NOMO-1 treated with DMSO at 0.1 percent for 48 hours (cell line): ENCODE results near the gene FAM43B.
"Not testable (repeated sequence)": the region's sequence is repeated elsewhere in the genome, so short reads cannot be mapped to it uniquely, and the experiment has no call there.

ENCODE experiments used
- DNase-seq: peaks from one replicate; lab custom pipeline; 2025; ENCODE audit not compliant: unreplicated experiment; lab: John Stamatoyannopoulos, UW

FAM43B gene, protein sequence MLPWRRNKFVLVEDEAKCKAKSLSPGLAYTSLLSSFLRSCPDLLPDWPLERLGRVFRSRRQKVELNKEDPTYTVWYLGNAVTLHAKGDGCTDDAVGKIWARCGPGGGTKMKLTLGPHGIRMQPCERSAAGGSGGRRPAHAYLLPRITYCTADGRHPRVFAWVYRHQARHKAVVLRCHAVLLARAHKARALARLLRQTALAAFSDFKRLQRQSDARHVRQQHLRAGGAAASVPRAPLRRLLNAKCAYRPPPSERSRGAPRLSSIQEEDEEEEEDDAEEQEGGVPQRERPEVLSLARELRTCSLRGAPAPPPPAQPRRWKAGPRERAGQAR

DNA sequence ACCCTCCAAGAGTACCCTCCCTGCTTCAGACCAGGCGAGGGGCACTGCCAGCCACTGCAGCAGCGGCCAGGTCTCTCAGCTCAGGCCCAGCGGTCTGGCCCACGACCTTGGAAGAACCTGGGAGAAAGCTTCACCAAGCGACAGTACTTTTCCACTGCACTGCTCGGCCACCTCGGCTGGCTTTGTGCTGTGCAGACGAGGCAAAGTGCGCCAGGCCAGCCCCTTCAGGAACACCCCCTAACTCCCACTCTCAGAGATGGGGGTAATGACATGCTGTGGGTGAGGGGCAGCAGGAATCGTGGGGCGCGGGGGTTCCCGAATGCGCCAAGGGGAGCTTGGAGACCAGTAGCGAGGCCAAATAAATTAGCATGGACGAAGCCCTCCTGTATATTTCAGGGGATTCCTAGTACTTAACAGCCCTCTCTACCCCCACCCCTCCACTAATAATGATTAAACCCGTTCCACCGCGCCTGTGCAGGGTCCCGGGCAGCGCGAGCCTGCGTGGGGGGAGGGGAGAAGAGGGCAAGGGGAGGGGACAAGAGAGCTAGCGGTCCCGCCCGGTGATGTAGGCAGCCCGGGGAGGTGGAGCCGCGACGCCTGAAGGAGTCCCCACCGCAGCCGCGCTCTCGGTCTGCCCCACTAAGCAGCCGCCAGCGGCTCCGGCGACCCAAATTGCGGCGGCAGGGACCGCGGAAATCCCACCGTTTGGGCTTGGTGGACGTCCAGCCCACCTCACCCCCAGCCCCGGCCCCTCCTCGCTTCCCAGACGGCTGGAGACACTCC is at the start of gene FAM43B:
Gene FAM43B, plus strand, starts transcription at position 629 of the 783 bp plus-strand sequence. CDS start 401 bp downstream, outside the sequence.
- no peak for DNase-seq

DNA sequence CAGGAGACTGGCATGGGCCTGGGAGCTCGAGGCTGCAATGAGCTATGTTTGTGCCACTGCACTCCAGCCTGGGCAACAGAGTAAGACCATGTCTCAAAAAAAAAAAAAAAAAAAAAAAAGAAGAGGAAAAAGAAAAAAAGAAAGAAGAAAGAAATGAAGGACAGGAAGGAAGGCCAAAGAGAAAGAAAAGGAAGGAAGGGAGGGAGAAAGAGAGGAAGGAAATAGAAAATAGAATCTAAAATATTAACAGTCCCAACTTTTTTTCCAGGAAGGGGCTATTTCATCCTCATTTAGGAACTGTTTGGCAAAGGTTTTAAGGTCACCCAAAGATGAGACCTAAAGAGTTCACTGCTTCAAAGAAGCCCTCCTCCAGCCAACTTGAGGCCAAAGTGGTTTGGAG is 46.9 kb upstream of the FAM43B start:
- no peak for DNase-seq

DNA sequence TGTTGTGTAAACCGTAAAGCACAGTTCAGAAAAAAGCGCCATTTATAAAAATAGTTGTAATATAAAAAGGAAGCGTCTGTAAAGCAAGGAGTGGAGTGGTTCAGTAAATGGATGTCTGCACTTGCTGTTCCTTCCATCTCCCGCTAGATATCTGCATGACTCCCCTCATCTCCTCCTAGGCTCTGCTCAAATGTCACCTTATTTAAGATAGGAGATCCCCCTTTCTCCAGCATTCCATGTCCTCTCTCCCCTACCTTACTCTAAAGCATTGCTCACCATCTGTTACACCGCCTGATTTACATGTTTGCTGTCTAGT is 45.2 kb upstream of the FAM43B start:
- DNase-seq: no peak

DNA sequence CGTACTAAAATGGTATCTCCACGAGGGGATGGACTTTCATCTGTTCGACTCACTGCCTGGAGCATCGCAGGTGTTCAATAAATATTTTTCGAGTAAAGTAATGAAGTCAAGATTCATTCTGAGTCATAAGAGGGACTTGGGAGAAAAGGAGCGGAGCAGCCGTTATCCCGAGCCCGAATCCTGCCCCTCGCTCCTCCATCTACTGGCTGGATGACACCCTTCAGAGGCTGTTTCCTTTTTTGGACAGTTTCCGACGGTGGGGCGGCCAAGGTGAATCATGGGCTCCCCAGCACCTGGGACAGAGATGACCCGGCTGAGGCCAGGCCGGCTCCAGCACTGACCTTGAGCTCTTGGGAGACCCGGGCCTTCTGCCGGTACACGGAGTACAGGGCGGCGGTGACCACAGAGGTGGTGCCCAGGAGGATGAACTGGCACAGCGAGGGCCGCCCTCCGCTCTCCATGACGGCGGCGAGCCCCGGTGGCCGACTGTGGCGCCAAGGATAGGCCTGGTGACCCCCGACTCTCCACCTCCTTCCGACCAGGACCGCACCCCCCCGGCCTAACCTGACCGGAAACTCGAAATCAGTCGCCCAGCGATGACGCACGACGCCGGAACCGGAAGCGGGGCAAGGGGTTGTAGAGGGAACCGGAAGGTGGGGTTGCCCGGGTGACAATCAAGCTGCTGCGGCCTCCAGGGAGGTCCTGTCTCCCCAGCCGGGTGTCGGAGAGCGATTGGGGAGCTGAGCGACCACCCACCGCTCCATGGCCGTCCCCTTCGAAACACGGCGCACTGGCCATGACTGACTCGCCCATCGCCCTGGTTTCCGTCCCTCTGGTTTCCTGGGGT is 44.6 kb upstream of the FAM43B start, which contains the start of gene MUL1:
Gene MUL1, minus strand, starts transcription at position 588 of the 847 bp plus-strand sequence. Its CDS starts 127 bp downstream, at position 461.
- peak; percentile 82 for DNase-seq

DNA sequence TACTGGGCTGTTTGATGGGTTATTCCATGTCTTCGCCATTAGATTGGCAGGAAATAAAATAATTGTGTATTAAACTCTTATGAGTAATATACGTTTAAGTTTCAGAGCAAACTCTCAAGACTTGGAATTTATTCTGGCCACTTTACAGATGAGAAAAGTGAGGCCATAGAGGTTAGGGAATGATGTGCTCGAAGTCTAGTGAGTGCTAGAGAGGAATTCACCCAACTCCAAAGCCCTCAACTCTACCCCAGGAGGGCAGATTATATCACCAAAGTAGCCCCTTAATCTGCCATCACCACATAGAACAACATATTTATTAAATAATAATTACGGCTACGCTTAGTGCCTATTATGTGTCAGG is 44.0 kb upstream of the FAM43B start:
- DNase-seq: no peak

DNA sequence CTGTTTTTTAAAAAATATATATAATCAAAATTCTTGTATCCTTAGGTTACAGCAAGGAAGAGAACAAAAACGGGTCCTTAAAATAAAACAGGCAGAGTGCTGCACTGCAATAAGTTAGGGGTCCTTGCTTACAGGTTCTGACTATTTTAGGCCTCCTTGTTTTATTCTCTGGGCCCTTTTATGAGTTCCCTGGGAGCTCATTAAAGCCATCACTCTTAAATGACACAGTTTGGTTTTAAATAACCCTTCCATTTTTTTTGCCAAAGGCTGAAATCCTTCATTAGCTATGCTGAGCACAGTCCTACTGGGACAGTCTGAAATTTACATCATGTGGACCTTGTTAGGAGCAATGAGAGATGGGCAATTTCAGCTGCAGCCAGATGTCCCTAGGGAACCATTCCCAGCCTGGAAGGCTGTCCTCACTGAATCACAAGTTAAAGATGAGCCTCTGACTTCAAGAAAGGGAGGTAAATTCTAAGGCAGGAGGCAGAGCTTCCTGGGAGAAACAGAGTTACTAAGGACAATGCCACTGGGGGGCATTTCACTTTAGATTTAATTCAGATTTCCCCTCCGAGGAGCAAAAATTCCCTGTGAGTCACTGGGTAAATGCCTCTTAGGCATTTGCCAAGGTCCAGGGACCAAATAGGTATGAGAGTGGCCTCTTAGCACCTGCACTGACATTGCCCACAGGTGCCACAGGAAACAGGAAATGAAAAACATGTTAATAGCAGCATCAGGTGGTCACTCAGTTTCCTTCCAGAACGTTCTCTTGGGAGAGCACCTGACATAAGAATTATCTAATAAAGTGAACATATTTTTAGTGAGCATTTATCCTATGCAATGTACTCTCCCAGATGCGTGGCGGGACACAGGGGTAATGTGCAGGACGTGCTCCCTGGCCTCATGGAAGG is 40.6 kb upstream of the FAM43B start:
- DNase-seq: no peak

DNA sequence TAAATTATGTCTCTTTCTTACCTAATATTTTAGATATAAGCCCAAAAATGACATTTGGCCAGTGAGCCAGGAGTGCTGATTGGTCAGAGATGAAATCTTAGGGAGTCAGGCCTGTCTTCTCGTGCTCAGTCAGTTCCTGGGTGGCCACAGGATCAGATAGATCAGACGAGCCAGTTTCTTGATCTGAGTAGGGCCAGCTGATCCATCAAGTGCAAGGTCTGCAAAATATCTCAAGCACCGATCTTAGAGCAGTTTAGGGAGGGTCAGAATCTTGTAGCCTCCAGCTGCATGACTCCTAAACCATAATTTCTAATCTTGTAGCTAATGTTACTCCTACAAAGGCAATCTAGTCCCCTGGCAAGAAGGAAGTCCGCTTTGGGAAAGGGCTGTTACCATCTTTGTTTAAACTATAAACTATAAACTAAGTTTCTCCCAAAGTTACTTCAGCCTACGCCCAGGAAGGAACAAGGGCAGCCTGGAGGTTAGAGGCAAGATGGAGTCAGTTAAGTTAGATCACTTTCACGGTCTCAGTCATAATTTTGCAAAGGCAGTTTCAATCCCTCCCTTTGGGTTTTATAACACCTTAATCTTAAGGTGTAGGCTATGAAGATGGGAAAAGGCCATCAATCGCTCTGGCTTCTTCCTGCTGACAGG is 32.6 kb upstream of the FAM43B start:
- DNase-seq: not testable (repeated sequence)

DNA sequence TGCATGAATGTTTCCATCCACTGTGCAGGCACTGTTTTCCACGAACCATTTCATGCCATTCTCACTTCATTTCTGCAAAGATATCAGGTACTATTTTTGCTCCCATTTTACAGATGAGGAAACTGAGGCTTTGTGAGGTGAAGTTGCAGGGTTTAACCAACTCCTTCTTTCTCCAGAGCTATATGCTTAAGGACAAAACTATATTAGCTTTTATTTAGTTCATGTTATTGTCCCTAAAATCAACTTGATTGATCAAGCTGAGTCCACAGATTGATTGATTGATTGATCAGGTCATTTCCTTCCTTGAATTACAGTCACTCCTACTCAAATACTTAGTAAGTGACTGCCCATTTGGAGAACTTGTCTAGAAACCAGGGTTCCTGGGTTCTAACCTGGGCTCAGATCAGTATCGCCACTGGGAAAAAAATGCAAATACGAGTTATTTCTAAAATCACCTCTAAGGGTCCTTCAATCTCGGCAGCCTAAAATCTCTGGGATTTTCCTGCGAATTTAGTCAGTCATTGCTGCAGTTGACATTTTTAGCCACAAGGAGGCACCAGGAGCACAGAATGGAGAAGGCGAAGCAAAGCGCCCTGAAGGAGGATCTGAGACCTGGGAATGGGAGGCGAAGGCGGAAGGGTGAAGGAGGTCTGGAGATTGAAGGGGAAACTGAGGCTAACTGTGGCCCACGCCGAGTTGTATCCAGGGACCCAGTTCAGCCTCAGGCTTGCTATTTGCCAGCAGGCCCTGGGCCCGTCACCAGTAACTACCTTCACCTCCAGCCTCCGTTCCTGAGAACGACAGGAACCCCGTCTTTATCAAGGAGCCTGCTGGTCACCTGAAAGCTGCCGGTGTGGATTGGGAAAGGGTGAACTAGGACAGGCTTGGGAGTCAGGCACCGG is 30.2 kb upstream of the FAM43B start:
- DNase-seq: peak; percentile 57

DNA sequence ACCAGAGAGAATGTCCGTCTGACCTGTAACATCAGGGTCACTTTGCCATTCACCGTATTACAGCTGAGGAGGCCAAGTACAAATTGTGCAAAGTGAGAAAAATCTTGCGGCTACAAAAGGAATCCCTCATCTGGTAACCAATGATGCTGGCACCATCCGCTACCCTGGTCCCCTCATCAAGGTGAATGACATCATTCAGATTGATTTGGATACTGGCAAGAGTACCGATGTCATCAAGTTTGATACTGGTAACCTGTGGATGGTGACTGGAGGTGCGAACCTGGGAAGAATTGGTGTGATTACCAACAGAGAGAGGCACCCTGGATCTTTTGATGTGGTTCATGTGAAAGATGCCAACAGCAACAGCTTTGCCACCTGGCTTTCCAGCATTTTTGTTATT is 26.1 kb upstream of the FAM43B start:
- DNase-seq: no peak

DNA sequence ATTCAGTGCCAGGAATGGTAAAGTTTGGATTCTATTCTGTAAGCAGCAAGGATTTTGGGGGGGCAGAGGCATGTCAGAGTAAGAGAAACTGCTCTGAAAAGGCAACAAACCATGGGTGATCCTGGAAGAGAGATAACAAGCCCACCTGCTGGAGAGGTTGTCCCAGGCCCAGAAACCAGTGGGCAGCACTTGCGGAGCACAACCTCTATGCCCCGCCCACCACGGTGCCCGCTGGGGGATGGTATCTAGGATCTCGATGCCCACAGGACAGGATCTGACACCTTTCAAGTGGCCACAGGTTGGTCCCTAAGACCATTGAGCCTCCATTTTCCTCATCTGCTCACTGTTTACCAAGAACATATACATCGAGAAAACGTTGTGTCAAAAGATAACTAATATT is 24.2 kb upstream of the FAM43B start:
- DNase-seq: no peak

DNA sequence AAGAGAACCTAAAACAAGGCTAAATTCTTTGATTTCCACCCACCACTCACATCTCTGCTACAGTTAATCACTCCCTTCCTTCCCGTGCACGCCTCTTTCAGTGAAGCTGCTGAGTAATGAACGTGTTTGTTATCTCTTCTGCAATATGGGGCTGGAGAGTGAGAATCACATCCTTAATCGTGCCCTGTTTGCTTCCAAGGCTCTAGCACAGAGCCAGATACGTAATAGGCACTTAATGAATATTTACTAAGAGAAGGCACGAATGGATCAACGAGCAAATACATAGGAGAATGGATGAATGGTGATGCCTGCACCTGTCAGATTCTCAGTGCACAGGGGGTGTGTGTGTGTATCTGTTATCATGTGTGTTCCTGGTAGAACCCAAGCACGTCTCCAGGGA is 22.1 kb upstream of the FAM43B start:
- no peak for DNase-seq

DNA sequence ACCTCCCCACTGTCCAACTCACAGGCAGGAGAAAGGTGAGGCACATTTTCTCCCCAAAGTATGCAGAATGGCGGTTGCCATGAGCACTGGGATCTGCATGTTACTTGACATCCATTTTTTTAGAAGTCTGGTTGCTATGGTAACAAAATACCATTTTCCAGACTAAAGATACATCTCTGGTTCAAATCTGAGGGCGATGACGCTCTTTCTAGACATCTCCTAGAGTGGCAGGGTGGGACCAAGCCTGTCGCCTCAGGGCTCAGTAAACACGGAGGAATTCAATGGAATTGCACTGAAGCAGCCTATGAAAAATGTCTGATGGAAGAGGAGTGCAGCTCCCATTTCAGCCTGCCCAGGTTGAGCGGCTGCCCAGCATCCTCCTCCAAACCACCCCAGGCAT is 21.5 kb upstream of the FAM43B start:
- DNase-seq: no peak

DNA sequence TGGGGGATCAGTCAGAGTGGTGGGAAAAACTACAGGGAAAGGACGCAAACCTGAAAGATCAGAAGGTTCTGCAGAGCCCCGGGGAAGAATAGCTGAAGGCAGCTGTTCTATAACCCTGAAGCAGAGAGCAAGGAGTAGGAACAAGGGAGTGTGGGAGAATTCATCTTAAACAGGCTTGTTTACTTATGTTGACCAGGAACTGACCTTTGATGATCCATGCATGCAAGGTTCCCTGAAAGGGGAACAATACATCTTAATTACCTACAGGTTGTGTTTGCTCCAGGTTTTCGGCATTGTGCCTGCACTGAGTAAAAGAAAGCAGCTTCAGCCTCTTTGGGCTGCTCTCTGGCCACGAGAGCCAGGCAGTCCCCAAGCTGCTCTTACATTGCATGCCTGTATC is 18.7 kb upstream of the FAM43B start:
- no peak for DNase-seq

DNA sequence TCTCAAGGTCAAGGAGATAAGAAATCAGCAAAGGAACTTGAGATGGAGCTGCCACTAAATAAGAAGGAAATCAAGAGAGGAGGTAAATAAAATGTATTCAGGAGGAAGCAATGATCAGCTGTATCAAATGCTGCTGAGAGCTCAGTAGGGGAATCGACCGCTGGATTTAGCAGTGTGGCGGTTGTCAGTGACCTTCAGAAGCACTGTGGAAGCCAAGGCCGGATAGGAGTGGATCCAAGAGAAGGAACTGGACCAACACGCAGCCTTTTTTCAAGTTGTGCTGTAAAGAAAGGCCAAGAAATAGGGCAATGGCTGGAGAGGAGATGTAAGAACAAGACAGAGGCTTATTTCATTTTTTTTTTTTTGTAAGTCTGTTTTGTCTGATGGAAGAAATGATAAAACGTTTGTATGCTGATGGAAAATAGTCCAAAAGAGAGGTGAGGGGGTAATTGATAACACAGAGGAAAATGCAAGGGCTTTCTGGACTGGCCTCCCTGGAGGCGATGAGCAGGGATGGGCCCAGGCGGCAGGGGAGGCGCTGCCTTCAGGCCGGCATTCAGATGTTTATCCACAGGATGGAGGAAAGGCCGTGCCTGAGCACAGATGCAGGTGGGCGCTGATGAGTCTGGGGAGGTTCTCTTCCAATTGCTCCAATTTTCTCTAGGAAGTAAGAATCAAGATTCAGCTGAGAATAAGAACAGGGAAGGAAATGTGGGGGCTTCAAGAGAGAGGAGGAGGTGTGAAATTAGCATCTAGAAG is 17.5 kb upstream of the FAM43B start:
- no peak for DNase-seq

DNA sequence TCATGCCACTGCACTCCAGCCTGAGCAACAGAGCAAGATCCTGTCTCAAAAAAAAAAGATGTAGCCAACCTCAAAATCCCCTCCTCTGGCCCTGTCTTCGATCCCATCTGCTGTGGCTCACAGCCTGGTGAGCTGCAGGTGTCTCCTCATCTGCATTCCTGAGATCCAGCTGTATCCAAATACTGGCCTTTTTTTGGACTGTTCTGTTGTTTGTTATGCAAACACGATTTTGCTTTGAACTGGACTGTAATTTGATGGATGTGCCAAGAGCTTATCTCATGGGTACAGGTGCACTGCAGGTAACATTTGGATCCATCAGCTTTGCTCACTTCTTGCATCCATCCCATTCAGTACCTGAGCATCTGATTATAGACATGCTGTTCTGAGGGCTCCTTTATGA is 14.1 kb upstream of the FAM43B start:
- DNase-seq: no peak

DNA sequence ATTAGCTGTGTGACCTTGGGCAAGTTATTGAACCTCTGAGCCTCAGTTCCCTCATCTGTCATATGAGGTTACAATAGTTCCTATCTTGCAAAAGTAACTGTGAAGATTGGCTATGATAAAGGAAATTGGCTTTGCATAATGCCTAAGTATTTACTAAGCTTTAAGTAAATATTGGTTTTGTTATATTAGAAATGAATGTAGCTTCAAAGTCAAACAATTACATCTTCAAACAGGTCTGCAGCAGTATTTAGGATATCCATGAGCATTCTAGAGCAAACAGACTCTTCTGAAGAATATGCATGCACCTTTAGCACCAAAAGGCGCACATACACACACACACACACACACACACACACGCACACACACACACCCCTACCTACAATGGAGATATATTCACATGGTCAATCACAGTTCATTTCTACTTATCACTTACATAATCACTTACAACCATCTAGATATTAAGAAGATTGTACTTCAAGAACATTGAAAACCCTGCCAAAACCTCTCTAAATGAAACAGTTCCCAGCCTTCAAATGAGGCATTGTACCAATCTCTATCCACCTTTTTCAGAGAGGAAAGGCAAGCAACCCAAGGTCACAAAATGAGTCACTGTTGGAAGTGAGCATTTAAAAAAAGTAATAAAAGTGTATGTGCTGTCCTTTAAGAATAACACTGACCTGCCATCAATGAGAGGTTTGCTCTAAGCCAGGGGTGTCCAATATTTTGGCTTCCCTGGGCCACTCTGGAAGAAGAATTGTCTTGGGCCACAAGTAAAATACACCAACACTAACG is 13.4 kb upstream of the FAM43B start:
- no peak for DNase-seq

DNA sequence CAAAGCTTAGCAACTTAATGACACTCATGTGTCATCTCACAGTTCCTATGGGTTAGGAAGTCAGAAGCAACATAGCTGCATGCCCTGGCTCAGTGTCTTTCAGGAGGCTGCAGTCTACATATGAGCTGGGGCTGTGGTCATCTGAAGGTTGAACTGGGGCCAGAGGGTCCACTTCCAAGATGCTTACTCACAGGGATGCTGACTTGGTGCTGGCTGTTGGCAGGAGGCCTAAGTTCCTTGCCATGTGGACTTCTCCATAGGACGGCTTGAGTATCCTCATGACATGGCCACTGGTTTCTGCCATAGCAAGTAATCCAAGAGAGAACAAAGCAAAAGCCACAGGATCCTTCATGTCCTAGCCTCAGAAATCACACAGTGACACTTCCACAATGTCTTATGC is 12.1 kb upstream of the FAM43B start:
- DNase-seq: no peak

DNA sequence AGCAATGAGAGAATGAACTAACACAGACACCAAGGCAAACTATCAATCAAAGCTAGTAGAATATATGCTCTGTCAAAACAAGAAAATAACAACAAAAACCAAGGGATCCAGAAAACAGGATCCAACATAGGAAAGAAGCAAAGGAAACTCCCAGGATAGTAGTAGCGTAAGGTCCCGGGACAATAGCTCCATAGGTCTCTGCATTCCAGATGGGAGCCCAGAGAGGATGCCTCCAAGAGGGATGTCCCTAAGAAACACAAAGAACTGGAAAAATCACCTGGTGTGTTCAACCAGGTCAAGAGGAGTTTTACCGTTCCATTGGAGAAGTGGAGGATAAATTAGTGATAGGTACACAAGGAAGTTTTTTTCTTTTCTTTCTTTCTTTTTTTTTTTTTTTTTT is 5.7 kb upstream of the FAM43B start:
- DNase-seq: no peak
